ENCODE measurements around the gene COMMD1. TPM values are rescaled to one million over a fixed set of nuclear protein-coding genes. Genes with fewer than 3 reads are reported as not detected.

The COMMD1 gene
- total and polyA plus RNA-seq, 2 donors (not counting 3 experiments of a cell fraction or from before 2014, with no cell fraction given), result 39.5 to 57.1 TPM

DNA sequence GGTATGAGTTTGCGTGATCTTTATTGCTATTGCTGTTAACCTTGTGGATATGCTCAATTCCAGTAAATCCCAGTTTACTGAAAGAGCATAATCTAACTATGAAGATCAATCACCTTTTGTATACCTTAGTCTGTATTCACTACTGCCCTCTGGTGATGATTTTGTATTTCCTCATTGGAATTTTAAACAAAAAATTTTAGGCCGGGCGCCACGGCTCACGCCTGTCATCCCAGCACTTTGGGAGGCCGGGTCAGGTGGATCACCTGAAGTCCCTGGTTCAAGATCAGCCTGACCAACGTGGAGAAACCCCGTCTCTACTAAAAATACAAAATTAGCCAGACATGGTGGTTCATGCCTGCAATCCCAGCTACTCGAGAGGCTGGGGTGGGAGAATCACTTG, 5.1 kb downstream of the COMMD1 start:
- FAIRE-seq (no peak), DNase-seq (ENCODE audit: low read depth, low spot score) (no peak)
- H3K9ac ChIP-seq (replicated peaks; ENCODE audit: extremely low read depth, insufficient read depth, low read length), result no peak overlapping the region
- POLR2A ChIA-PET, result no interaction called here
- CTCF ChIA-PET, result no interaction called here
- H3K27me3 ChIP-seq (ENCODE audit: control insufficient read depth in 2 of 2, insufficient read depth in 2 of 2, low read length in 2 of 2), result no peaks in the 10 kb centered on the region
- dilution Hi-C loops (cut with MboI; ENCODE audit: extremely low pct_ligation_motif_present, low sequenced_read_pairs), result no loop called here
- H3K36me3 ChIP-seq (ENCODE audit: control insufficient read depth in 2 of 2, extremely low read depth in 1 of 2, insufficient read depth in 2 of 2, low read length in 2 of 2), result no peaks in the 10 kb centered on the region
- intact Hi-C loops (cut with micrococcal nuclease), result loop anchor here (10.0 kb wide), 1 partner anchor 394 kb away; no protein-coding TSS in a partner anchor
- H3K79me2 ChIP-seq (ENCODE audit: control insufficient read depth, insufficient read depth, low read length), result peaks cover 3% of the 10 kb centered on the region
- H3K4me3 ChIP-seq (replicated peaks in 1 of 3; ENCODE audit: insufficient read depth in 1 of 3, low read depth in 1 of 3, low read length in 3 of 3), result no peak overlapping the region
- no peak overlapping the region for H3K27ac ChIP-seq (ENCODE audit: insufficient read depth, low read depth, low read length)
- no peaks in the 10 kb centered on the region for H3K9me3 ChIP-seq (replicated peaks; ENCODE audit: control insufficient read depth, insufficient read depth, low read length)
- no TSS peak for BruUV-seq (replicated peaks)
- H3K4me1 ChIP-seq (ENCODE audit: control insufficient read depth, extremely low read depth, insufficient read depth, low read length), result peaks cover 5% of the 10 kb centered on the region
- TF ChIP-seq POLR2AphosphoS5 (IDR thresholded peaks at IDR 0.05; ENCODE audit: insufficient read depth, low read depth, low read length), result no peak
- no peak for TF ChIP-seq JUN (IDR thresholded peaks at IDR 0.05; ENCODE audit: borderline replicate concordance, insufficient read depth, insufficient read length, low read depth)
- TF ChIP-seq EZH2 (IDR thresholded peaks at IDR 0.05; ENCODE audit: borderline replicate concordance, low read depth, low read length, severe bottlenecking), result no peak
- TF ChIP-seq, protein P1, sequence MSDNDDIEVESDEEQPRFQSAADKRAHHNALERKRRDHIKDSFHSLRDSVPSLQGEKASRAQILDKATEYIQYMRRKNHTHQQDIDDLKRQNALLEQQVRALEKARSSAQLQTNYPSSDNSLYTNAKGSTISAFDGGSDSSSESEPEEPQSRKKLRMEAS (IDR thresholded peaks at IDR 0.05; ENCODE audit: insufficient read depth, insufficient read length), result no peak
- TF ChIP-seq POLR2A (IDR thresholded peaks at IDR 0.05; ENCODE audit: low read depth, low read length), result no peak
- TF ChIP-seq, protein P2, sequence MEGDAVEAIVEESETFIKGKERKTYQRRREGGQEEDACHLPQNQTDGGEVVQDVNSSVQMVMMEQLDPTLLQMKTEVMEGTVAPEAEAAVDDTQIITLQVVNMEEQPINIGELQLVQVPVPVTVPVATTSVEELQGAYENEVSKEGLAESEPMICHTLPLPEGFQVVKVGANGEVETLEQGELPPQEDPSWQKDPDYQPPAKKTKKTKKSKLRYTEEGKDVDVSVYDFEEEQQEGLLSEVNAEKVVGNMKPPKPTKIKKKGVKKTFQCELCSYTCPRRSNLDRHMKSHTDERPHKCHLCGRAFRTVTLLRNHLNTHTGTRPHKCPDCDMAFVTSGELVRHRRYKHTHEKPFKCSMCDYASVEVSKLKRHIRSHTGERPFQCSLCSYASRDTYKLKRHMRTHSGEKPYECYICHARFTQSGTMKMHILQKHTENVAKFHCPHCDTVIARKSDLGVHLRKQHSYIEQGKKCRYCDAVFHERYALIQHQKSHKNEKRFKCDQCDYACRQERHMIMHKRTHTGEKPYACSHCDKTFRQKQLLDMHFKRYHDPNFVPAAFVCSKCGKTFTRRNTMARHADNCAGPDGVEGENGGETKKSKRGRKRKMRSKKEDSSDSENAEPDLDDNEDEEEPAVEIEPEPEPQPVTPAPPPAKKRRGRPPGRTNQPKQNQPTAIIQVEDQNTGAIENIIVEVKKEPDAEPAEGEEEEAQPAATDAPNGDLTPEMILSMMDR (IDR thresholded peaks at IDR 0.05; ENCODE audit: extremely low read depth in 1 of 2, insufficient read depth in 1 of 2, low read depth in 1 of 2, low read length in 2 of 2), result no peak
- TF ChIP-seq MYC (IDR thresholded peaks at IDR 0.05; ENCODE audit: low read depth, low read length), result no peak
- TF ChIP-seq GATA2 (IDR thresholded peaks at IDR 0.05; ENCODE audit: insufficient read depth, insufficient read length, low read depth, low read length), result no peak
- no peak for TF ChIP-seq FOS (IDR thresholded peaks at IDR 0.05; ENCODE audit: borderline replicate concordance, insufficient read depth, low read length)
- no peaks in the 10 kb centered on the region for H4K20me1 ChIP-seq (replicated peaks; ENCODE audit: control insufficient read depth, extremely low read depth, insufficient read depth, low read length)
- no peaks in the 10 kb centered on the region for H3K9me1 ChIP-seq (replicated peaks; ENCODE audit: control insufficient read depth, extremely low read depth, insufficient read depth, low read length)
- H2AFZ ChIP-seq (ENCODE audit: low read depth, low read length), result no peak overlapping the region
- H3K4me2 ChIP-seq (ENCODE audit: insufficient read depth, low read length), result no peak overlapping the region
